Sciatic nerve (tissue), 2 donors: ENCODE measurements around the gene SMARCAD1. TPM values are rescaled to one million over a fixed set of nuclear protein-coding genes. Genes with fewer than 3 reads are reported as not detected.
"Not testable (repeated sequence)": the region's sequence is repeated elsewhere in the genome, so short reads cannot be mapped to it uniquely, and the experiment has no call there.

Source experiments
- ATAC-seq: fragments of 200-7000 bp; cut with Tn5 transposase; one replicate; pipeline ENCODE4 v1.9.1; 2020; ENCODE audit warnings: mild to moderate bottlenecking, moderate library complexity
- DNase-seq: peaks from one replicate; pipeline ENCODE4 v3.0.0-alpha.2; 2020; ENCODE audit warnings: low spot score
- intact Hi-C: fragments of 100-400 bp; cut with DNase I; formaldehyde crosslinking; loops from one replicate; pipeline ENCODE4 v1.14.2; 2022
- total RNA-seq: library from RNA; stranded (reverse); fragmentation: NEBNext Ultra II Directional; extraction: Animal tissue kit (Norgen Biotek cat#: 25700); gene quantifications from one replicate; pipeline ENCODE4 v1.2.1, GENCODE V29; 2021
- donor health status: DM: no; HTN: no; CAD: no.
- donor health status: DM: no; HTN: no; CAD: no.

Gene SMARCAD1
- total RNA-seq, 1 donor from 2014 or later: 23.9 TPM

GRCh38 chr4:94334476-94334875, 126.8 kb downstream of the SMARCAD1 start:
- ATAC-seq (peak; percentile 82), DNase-seq (no peak)
- intact Hi-C loops: no loop called here

DNA sequence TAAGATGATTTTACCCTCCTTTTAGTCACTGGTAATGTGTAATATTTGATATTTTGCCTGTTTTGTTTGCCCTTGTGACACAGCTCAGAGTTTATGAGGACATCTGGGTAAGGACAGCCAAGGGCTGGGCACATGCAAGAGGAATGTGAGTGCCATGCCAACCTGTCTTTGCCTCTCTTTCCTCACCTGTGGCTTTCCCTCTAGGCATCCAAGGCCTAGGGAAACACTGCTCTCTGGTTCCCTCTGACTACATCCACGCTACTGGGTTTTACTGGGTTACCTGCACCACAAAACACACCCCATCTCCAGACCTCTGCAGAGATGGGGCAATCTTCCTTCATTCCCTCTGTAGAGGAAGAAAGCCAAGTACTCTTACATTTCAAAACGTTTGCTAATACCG, 127.3 kb downstream of the SMARCAD1 start:
- intact Hi-C loops: no loop called here
- DNase-seq: no peak
- ATAC-seq: peak; percentile 73

DNA sequence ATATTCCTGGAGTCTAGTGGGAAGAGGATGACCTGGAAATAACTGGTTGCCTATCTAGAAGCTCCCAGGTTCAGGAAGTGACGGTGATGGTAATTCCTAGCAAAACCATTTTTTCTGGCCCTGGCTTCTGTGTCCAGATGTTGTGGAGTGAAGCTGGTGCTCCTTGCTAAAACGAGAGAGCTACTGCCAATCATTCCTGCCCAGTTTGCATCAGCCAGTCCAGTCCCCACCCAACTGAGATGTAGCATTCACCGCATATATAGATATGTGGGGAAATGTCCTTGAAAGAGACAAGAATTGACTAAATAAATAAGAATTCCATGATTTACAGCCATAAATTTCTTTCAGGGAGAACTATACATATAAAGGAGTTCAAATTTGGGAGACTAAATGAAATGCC, 128.6 kb downstream of the SMARCAD1 start:
- ATAC-seq (no peak), DNase-seq (no peak)
- intact Hi-C loops: no loop called here

DNA sequence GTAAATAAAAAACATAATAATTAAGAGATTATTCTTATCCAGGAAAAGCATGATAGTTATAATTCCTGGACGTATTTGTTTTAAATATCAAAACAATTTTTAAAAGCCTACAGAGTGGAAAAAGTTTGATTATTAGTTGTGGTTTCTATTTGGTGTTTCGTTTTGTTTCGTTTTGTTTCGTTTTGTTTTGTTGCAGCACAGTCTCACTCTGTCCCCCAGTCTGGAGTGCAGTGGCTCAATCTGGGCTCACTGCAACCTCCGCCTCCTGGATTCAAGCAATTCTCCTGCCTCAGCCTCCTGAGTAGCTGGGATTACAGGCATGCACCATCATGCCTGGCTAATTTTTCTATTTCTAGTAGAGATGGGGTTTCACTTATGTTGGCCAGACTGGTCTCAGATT, 129.1 kb downstream of the SMARCAD1 start:
- DNase-seq, intact Hi-C loops, ATAC-seq: not testable (repeated sequence)

- no peak for ATAC-seq
- no peak for DNase-seq
- intact Hi-C loops: no loop called here
These were observed 131.2 kb downstream of the SMARCAD1 start for GRCh38 chr4:94338681-94339351.

DNA sequence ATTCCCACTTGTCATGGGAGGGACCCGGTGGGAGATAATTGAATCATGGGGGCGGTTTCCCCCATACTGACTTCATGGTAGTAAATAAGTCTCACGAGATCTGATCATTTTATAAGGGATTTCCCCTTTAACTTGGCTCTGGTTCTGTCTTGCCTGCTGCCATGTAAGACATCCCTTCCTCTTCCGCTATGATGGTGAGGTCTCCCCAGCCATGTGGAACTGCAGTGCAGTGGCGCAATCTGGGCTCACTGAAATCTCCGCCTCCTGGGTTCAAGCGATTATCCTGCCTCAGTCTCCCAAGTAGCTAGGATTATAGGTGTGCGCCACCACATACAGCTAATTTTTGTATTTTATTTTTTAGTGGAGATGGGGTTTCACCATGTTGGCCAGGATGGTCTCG, 132.1 kb downstream of the SMARCAD1 start:
- intact Hi-C loops: no loop called here
- peak; percentile 39 for ATAC-seq
- DNase-seq: no peak

Other genes with a start within 250 kb of the SMARCAD1 start
- gene HPGDS, start 135.0 kb downstream of the SMARCAD1 start, total RNA-seq: 4.7 TPM
- 211 TPM for gene PDLIM5, start 244.1 kb downstream of the SMARCAD1 start, total RNA-seq